HL-60 (cell line): ENCODE results near the gene OPTN.

Source experiments
- GABPA ChIP-seq: IDR thresholded peaks from 2 replicates; pipeline ENCODE4 v1.6.1; 2012; ENCODE audit warnings: low read depth
- POLR2AphosphoS5 ChIP-seq: IDR thresholded peaks from 2 replicates; pipeline ENCODE4 v1.6.1; 2012; ENCODE audit warnings: low read depth
- TF ChIP-seq, protein P1 (sequence below): IDR thresholded peaks from one replicate; pipeline ENCODE4 v1.5.1; 2011; ENCODE audit warnings: low read length, control low read depth, inconsistent platforms; ENCODE audit not compliant: insufficient read depth
- TF ChIP-seq, protein P2 (sequence below): IDR thresholded peaks from 2 replicates; pipeline ENCODE4 v1.6.1; 2012; ENCODE audit warnings: low read depth; ENCODE audit not compliant: insufficient replicate concordance

DNA sequence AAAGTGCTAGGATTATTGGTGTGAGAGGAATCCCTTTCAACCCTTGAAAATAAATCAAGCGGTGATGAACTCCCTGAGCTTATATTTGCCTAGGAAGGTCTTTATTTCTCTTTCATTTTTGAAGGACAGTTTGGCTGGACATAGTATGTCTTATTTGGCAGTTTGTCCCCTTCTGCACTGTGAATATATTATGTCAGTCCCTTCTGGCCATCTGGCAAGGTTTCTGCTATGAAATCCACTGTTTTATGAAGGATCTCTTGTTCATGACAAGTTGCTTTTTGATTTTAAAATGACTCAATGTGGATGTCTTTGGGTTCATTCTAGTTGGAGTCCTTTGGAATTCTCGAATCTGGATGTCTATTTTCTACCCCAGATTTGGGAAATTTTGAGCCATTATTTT, 39.7 kb downstream of the OPTN start:
- TF ChIP-seq, protein P1, sequence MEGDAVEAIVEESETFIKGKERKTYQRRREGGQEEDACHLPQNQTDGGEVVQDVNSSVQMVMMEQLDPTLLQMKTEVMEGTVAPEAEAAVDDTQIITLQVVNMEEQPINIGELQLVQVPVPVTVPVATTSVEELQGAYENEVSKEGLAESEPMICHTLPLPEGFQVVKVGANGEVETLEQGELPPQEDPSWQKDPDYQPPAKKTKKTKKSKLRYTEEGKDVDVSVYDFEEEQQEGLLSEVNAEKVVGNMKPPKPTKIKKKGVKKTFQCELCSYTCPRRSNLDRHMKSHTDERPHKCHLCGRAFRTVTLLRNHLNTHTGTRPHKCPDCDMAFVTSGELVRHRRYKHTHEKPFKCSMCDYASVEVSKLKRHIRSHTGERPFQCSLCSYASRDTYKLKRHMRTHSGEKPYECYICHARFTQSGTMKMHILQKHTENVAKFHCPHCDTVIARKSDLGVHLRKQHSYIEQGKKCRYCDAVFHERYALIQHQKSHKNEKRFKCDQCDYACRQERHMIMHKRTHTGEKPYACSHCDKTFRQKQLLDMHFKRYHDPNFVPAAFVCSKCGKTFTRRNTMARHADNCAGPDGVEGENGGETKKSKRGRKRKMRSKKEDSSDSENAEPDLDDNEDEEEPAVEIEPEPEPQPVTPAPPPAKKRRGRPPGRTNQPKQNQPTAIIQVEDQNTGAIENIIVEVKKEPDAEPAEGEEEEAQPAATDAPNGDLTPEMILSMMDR = no peak
- TF ChIP-seq POLR2AphosphoS5 = no peak
- TF ChIP-seq, protein P2, sequence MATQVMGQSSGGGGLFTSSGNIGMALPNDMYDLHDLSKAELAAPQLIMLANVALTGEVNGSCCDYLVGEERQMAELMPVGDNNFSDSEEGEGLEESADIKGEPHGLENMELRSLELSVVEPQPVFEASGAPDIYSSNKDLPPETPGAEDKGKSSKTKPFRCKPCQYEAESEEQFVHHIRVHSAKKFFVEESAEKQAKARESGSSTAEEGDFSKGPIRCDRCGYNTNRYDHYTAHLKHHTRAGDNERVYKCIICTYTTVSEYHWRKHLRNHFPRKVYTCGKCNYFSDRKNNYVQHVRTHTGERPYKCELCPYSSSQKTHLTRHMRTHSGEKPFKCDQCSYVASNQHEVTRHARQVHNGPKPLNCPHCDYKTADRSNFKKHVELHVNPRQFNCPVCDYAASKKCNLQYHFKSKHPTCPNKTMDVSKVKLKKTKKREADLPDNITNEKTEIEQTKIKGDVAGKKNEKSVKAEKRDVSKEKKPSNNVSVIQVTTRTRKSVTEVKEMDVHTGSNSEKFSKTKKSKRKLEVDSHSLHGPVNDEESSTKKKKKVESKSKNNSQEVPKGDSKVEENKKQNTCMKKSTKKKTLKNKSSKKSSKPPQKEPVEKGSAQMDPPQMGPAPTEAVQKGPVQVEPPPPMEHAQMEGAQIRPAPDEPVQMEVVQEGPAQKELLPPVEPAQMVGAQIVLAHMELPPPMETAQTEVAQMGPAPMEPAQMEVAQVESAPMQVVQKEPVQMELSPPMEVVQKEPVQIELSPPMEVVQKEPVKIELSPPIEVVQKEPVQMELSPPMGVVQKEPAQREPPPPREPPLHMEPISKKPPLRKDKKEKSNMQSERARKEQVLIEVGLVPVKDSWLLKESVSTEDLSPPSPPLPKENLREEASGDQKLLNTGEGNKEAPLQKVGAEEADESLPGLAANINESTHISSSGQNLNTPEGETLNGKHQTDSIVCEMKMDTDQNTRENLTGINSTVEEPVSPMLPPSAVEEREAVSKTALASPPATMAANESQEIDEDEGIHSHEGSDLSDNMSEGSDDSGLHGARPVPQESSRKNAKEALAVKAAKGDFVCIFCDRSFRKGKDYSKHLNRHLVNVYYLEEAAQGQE = no peak
- TF ChIP-seq GABPA = no peak
